D721Med (cell line): ENCODE measurements around the gene HSPG2.

Experiments
- DNase-seq: peaks from one replicate; pipeline ENCODE4 v3.0.0; 2011; ENCODE audit warnings: low spot score; ENCODE audit not compliant: insufficient read length
- FAIRE-seq: peaks from 2 replicates; lab custom pipeline; 2011; peaks lifted over from hg19 to GRCh38; lab: Jason Lieb, UNC
- TF ChIP-seq, protein P1 (sequence below): IDR thresholded peaks from 2 replicates; pipeline ENCODE4 v1.5.1; 2012; ENCODE audit warnings: mild to moderate bottlenecking, control low read depth; ENCODE audit not compliant: insufficient read depth; ENCODE audit errors: missing control alignments

HSPG2 gene

DNA sequence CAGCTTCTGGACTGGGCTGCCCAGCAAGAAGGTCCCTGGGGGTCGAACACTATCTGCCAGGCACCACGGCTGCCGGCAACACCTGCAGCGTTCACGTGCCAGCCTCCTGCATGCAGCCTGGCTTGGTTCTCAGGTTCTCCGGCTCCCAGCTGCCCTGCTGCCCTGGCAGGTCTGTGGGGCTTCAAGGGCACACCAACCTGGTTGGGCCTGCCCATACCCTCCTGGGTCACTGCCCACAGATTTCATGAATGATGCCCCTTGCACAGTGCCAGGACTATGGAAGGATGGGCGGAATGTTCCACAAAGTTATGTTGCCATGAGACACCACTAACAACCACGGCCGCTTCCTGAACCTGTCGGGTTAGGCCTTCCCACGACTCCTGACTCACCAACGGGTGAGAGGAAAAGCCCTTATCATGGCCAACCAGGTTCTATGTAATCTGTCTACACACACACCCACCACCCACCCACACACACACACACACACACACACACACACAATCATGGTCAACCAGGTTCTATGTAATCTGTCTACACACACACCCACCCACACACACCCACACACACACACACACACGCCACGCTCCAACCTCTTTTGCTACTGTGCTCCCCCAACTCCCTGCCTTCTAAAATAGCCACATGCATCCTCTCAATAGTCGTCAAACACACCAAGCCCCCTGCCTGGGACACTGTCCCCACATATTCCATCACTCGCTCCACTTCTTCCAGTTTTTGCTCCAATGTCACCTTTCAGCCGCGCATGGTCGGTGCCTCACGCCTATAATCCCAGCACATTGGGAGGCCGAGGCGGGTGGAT lies 32.2 kb downstream of the HSPG2 start:
- FAIRE-seq (no peak), DNase-seq (no peak)
- TF ChIP-seq, protein P1, sequence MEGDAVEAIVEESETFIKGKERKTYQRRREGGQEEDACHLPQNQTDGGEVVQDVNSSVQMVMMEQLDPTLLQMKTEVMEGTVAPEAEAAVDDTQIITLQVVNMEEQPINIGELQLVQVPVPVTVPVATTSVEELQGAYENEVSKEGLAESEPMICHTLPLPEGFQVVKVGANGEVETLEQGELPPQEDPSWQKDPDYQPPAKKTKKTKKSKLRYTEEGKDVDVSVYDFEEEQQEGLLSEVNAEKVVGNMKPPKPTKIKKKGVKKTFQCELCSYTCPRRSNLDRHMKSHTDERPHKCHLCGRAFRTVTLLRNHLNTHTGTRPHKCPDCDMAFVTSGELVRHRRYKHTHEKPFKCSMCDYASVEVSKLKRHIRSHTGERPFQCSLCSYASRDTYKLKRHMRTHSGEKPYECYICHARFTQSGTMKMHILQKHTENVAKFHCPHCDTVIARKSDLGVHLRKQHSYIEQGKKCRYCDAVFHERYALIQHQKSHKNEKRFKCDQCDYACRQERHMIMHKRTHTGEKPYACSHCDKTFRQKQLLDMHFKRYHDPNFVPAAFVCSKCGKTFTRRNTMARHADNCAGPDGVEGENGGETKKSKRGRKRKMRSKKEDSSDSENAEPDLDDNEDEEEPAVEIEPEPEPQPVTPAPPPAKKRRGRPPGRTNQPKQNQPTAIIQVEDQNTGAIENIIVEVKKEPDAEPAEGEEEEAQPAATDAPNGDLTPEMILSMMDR = no peak

DNA sequence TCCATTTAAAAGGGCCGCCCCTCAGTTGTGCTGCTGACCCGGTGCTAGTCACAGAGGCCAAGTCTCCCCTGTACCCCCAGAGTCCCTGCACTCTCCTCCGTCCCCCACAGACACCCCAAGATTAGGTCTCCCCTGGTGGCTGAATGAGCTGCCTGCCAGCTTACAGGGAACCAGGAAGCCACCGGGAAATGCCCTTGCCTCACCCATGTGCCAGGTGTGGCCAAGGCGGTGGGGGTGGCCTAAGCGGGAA lies 32.7 kb downstream of the HSPG2 start:
- DNase-seq = no peak
- no peak for FAIRE-seq
- TF ChIP-seq, protein P1 = no peak

DNA sequence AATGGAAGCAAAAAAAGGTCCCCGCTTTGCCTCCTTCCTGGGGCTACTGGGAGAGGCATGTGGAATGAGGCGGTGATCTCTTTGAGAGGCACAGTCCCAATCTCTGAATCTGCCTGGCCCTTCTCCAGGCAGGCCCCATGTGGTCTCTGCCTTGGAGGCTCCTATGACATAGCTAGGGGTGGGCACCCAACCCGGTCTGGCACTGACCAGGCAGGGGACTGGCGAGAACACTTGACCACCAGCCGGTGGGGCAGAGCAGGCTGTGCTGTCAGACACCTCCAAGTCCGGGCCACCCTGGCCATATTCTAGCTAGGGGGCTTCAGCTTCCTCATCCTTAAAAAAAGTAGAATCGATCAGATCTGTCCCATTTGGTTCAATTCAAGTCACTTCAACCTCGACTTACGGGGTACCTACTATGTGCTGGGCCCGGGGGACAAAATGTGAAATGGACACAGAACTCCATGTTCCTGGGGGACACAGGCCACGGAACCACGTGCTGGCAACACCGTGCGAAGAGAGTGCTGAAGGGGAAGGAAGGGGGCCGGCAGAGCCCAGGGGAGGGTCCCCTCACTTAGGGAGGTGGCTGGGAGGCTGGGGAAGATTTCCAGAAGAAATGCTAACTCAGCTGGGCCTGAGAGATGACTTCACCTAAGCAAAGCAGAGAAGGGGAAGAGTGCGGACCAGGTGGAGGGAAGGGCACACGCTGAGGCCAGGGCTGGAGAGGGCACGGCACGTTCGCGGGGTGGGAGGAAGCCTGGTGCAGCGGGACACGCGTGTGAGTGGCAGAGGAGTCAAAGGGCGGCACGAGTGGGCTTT lies 33.3 kb downstream of the HSPG2 start:
- no peak for DNase-seq
- FAIRE-seq = no peak
- TF ChIP-seq, protein P1 = no peak

- FAIRE-seq (no peak), DNase-seq (no peak)
- TF ChIP-seq, protein P1 = no peak
Observed at GRCh38 chr1:21902026-21903012, 34.8 kb downstream of the HSPG2 start.

GRCh38 chr1:21901473-21901847 lies 35.6 kb downstream of the HSPG2 start:
- DNase-seq (no peak), FAIRE-seq (no peak)
- TF ChIP-seq, protein P1 = no peak

GRCh38 chr1:21900766-21901472 lies 36.2 kb downstream of the HSPG2 start:
- FAIRE-seq (no peak), DNase-seq (no peak)
- TF ChIP-seq, protein P1 = no peak
